GM12878 (cell line): Measurements from ENCODE around the gene NLRC5. TPM values are rescaled to one million over a fixed set of nuclear protein-coding genes. Genes with fewer than 3 reads are reported as not detected.

ENCODE experiments used
- NRF1 ChIP-seq: conservative IDR thresholded peaks from 2 replicates; pipeline ENCODE4 v1.6.1; 2011; ENCODE audit warnings: mild to moderate bottlenecking, low read depth, low read length, improper control_type of control experiment
- polyA plus RNA-seq, 11 experiments: library from polyadenylated mRNA; depleted of rRNA in 4 of 11; unstranded in 6 of 11; stranded (reverse) in 5 of 11; fragments of >200 nt; fragmentation: Nextera tagmentation in 4 of 11; fragmentation: Illumina TruSeq in 1 of 11; extraction: Ambion mirVana in 4 of 11; extraction: Trizol in 1 of 11; gene quantifications; 1 replicate in 1 of 11; 2 replicates in 10 of 11; pipeline versions ENCODE4 v1.2.1 to v1.2.3, GENCODE V29; 2011 to 2016; ENCODE audit warnings: inconsistent platforms in 2 of 11, missing spikeins in 2 of 11, low read depth in 1 of 11
- total RNA-seq, 4 experiments: library from RNA; depleted of rRNA in 3 of 4; stranded (reverse); fragments of >200 nt in 3 of 4; fragmentation: Illumina TruSeq in 1 of 4; extraction: Trizol in 1 of 4; gene quantifications; 2 replicates each; pipeline versions ENCODE4 v1.2.1 to v1.2.3, GENCODE V29; 2013 to 2021
- TF ChIP-seq, protein P1 (sequence below): fragments of 450-650 bp; formaldehyde crosslinking; IDR thresholded peaks from 2 replicates; pipeline ENCODE4 v1.5.0; 2022; ENCODE audit warnings: mild to moderate bottlenecking, missing genetic modification characterization
- TF ChIP-seq, protein P2 (sequence below): fragments of 450-650 bp; formaldehyde crosslinking; IDR thresholded peaks from 2 replicates; pipeline ENCODE4 v1.4.0; 2022; ENCODE audit warnings: mild to moderate bottlenecking, moderate library complexity

NLRC5 gene
- total and polyA plus RNA-seq, 10 of the 15 experiments (the other 5 are each of a cell fraction or from before 2014, with no cell fraction given): 13.1 to 105 (median 57.3) TPM

DNA sequence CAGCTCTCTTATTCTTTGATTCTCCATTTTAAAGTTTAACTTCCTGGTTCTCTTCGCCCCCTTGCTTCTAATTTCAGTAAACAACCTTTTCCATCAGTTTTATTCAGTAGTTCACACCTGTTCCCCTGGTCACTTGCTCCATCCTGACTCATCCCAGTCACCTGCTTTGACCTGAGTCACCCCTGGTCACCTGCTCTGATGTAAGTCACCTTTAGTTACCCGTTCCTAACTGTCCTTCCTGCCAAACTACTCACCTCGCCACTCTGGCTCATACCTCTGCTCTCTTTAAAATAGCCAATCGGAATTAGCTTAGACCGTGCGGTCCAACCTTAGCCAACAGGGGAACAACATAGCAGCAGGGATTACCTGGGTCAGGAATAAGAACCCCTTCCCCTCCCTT is 4.7 kb upstream of the NLRC5 start (continued):
- no peak for TF ChIP-seq NRF1
- TF ChIP-seq, protein P1, sequence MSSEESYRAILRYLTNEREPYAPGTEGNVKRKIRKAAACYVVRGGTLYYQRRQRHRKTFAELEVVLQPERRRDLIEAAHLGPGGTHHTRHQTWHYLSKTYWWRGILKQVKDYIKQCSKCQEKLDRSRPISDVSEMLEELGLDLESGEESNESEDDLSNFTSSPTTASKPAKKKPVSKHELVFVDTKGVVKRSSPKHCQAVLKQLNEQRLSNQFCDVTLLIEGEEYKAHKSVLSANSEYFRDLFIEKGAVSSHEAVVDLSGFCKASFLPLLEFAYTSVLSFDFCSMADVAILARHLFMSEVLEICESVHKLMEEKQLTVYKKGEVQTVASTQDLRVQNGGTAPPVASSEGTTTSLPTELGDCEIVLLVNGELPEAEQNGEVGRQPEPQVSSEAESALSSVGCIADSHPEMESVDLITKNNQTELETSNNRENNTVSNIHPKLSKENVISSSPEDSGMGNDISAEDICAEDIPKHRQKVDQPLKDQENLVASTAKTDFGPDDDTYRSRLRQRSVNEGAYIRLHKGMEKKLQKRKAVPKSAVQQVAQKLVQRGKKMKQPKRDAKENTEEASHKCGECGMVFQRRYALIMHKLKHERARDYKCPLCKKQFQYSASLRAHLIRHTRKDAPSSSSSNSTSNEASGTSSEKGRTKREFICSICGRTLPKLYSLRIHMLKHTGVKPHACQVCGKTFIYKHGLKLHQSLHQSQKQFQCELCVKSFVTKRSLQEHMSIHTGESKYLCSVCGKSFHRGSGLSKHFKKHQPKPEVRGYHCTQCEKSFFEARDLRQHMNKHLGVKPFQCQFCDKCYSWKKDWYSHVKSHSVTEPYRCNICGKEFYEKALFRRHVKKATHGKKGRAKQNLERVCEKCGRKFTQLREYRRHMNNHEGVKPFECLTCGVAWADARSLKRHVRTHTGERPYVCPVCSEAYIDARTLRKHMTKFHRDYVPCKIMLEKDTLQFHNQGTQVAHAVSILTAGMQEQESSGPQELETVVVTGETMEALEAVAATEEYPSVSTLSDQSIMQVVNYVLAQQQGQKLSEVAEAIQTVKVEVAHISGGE: no peak
- TF ChIP-seq, protein P2, sequence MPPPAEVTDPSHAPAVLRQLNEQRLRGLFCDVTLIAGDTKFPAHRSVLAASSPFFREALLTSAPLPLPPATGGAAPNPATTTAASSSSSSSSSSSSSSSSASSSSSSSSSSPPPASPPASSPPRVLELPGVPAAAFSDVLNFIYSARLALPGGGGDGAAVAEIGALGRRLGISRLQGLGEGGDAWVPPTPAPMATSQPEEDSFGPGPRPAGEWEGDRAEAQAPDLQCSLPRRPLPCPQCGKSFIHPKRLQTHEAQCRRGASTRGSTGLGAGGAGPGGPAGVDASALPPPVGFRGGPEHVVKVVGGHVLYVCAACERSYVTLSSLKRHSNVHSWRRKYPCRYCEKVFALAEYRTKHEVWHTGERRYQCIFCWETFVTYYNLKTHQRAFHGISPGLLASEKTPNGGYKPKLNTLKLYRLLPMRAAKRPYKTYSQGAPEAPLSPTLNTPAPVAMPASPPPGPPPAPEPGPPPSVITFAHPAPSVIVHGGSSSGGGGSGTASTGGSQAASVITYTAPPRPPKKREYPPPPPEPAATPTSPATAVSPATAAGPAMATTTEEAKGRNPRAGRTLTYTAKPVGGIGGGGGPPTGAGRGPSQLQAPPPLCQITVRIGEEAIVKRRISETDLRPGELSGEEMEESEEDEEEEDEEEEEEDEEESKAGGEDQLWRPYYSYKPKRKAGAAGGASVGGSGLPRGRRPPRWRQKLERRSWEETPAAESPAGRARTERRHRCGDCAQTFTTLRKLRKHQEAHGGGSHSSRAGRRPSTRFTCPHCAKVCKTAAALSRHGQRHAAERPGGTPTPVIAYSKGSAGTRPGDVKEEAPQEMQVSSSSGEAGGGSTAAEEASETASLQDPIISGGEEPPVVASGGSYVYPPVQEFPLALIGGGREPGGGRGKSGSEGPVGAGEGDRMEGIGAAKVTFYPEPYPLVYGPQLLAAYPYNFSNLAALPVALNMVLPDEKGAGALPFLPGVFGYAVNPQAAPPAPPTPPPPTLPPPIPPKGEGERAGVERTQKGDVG (CRISPR knock-in tag): no peak
